SHP77 (cell line): ENCODE results near the gene PRDM16.

Experiments
- DNase-seq, 2 experiments: peaks; one replicate each; lab custom pipeline; 2025; lab: John Stamatoyannopoulos, UW

The PRDM16 gene

DNA sequence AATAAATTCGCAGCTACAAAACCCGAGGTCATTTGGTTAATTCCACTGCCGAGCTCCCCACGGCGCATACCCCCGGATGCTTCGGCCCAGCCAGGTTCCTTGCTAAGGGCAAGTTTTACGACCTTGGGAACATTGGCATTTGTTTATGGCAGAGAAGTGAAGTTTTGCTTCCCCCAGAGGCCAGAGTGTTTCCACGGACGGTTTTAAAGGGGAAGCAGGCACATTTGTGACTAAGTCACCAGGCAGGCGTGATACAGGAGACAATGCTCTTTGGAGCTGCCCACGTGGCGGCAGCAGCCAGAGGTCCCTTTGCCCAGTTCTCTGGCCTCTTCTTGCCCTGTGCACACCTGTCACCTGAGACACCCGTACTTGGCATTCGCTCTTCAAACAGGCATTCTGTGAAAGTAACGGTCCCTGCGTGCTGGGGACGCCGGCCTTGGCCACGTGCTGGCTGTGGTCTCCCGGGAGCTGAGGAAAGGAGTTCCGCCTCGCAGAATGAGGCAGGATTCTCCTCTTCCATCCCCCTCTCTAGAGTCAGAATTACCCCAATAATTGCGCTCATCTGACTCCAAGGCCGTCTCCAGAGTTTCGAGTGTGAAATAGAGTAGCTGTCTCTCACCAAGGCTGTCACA is 138.3 kb downstream of the PRDM16 start:
- DNase-seq, result no peak

- DNase-seq, result no peak
These were observed 139.8 kb downstream of the PRDM16 start for GRCh38 chr1:3208819-3209200.

GRCh38 chr1:3209201-3209600 is 140.2 kb downstream of the PRDM16 start:
- no peak for DNase-seq

- DNase-seq, result no peak
These were observed 142.8 kb downstream of the PRDM16 start for GRCh38 chr1:3211582-3212375.

DNA sequence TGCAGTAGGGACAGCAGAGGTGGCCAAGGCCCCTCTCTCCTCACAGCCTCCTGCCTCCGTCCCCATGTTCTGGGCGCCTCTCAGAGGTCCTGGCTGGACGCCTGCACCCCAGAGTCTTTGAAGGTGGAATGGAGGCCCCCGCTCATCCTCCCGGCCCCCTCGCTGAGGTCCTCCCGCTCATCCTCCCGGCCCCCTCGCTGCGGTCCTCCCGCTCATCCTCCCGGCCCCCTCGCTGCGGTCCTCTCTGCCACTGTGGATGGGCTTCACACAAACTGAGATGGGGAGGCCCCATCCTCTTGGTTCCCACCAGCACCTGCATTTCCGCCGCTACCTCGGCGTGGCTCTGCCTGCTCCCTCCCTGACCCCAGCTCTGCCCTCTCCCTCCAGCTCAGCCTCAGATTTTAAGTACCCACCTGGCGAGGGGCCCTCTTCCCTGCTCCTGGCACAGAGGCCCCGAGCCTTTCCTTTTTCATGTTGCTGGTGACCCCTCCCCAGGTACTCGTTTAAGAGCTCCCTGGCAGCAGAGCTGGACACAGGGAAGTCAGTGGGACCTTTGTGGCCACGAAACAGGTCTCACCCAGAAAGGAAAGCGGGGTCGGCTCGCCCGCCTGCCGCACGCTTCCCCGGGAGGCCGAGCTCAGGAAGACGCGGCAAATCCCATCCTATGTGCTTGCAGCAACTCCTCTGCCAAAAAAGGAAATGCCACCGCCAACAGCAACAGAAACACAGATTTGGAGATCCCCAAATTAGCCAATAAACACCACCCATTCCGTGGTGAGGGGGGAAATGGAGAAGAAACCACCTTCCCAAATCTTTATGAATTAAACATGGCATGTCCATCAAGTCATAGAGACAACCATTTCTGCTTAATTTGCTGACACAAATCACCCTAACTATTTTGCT is 143.7 kb downstream of the PRDM16 start:
- no peak for DNase-seq

DNA sequence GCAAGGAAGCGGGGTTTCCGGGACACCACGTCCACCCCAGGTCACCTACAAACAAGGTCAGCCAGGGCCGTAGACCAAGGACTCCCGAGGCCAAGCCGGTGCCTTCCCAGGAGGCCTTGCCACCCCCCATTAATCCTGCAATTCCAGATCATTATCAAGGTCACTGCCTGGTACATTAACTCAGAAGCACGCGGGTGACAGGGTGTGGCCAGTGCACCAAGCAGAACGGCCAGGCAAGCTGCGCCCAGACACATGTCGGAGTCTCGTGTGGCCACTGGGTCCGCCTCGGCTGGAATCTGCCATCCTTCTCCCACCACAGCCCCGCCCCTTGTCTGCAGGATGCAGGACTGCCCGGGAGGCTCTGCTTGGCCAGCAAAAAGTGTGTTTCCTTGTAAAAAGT is 144.7 kb downstream of the PRDM16 start:
- no peak for DNase-seq

GRCh38 chr1:3215198-3216014 is 146.4 kb downstream of the PRDM16 start:
- DNase-seq, result no peak

DNA sequence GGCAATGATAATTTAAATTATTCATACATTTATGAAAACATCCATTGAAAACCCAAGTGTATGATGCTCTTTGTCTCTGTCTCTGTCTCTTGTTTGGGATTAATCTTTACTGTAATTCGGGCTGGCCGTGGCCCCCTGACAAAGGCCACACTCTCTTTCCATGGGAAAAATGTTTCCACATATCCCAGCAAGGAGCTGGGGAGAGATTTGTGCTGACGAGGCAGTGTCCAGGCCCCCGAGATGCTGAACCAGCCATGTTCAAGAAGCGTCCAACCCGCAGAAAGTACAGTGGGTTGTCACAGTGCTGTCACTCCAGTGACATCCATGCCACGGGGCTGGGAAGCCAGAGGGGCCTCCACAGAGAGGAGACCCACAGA is 147.0 kb downstream of the PRDM16 start:
- no peak for DNase-seq

DNA sequence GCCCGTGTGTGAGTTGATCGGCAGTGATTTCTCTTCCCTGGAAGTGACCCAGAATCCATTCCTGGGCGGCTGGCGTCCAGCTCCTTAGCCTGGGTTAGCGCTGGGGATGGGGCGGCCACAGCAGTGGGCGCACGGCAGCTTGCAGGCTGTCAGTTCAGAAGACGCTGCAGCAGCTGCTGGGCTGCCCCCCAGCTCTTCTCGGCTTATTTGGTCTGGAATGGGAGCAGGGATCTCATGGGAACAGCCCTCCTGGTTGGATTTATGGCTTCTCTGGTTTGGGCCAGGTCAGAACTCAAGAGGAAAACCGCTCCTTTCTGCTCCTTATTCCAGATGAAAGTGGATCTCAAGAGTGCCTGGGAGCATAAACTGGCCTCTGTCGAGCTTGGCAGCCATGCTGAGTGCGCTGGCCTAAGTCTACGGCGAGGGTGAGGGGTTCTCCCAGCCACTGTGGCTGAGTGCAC is 148.2 kb downstream of the PRDM16 start:
- no peak for DNase-seq

GRCh38 chr1:3217979-3218679 is 149.1 kb downstream of the PRDM16 start:
- no peak for DNase-seq

- DNase-seq, result no peak
These were observed 150.2 kb downstream of the PRDM16 start for GRCh38 chr1:3219005-3219790.

DNA sequence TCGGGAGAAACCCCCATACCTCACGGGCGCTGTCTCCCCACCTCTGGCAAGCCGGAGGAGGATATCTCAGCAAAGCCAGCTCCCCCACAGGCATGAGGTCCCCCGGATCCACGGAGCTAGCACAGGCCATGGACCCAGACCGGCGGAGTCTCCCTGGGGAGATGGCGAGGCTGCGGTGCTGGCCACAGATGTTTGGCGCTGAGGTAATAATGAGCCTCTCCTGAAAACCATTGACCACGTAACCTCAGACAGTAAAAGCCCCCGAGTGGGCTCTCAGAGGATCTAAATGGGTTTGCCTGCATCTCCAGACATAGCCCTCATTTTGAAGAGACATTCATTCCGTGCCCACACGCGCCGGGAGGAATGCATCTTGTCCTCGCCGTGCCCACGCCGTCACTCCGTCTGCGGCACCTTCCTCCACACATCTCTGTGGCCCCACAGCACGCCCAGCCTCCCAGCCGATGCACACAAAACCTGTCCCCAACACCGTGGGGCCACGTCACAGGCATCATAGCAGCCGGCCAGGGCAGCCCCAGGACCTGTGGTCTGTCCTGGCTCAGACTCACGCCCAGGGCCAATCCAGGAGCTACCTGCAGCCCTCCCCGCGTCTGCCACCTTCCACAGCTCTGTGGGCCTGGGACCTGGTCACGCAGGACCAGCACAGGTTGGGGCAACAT is 150.9 kb downstream of the PRDM16 start:
- no peak for DNase-seq

- DNase-seq, result no peak
These were observed 152.4 kb downstream of the PRDM16 start for GRCh38 chr1:3221112-3222041.

DNA sequence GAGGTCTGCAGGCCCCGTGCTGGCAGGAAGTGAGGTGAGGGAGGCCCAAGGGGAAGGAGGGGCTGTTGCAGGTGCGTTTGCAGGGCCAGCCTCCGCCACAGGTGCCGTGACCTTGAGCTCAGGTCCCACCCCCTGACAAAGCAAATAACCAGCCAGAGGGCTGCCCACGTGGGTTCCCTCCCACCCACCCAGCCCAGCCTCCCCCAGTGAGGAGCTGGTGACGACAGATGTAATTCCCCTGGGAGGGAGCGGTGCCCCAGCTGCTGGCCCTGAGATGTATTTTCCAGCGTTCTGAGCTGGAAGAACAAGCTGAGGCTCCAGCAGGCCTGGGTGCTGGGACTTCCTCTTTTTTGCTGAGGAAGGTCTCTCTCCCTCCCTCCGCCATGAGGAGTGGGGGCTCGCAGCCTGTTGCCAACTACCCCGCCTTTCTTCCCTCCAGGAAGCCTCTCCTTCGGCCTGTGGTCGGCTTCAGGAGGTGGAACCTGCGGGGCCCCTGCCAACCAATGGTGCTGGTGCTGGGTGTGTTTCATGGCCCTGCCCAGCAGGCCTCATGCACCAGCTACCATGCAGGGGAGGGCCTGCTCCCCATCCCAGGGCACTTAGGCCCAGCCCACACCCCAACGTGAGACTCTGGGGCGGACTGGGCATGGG is 153.2 kb downstream of the PRDM16 start:
- no peak for DNase-seq

GRCh38 chr1:3225661-3226060 is 156.7 kb downstream of the PRDM16 start:
- DNase-seq, result no peak

DNA sequence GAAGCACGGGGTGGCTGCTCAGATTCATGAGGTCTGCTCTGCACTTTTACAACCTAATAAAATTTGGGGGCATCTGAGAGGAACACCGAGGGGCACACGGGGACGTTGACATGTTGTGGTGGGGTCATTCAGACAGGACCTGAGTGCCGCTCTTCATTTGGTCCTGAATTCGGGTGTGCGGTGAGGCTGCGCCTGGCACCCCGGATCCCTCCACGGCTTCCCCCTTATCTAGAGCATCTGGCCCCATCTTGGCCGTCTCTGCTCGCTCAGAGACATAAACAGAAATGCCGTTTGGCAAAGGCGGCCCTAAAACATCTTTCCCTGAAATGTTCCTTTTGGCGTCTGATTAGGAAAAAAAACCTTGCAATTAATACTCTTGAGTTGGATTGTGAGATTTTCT is 157.2 kb downstream of the PRDM16 start:
- DNase-seq, result no peak

DNA sequence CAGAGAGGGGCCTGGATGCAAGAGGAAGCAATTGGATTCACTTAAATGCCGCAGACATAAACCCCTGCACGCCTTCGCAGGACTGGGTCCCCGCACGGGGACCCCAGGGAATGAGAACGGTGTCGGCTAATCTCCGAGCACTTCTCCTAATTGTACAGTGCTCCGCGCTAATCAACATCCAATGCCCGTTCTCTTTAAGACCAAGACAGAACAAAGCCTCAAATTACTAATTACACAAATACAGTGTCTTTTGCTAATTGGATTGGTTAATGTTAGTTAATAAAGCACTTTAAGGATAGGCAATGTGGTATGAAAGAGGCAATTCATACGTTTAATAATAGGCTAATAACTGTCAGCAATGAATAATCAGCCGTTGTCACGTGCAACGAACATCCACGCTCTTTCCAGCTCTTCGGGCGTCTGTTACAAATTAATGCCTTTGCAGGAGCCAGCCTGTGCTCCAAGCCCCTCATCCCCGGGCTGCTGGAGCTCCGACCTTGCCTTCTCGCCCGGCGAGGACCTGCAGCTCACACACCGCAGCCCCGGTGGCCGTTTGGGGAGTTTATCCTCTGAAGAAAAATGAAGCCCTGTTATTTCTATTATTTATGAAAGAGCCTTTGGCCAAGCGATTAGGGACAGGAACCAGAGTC is 157.8 kb downstream of the PRDM16 start:
- no peak for DNase-seq

DNA sequence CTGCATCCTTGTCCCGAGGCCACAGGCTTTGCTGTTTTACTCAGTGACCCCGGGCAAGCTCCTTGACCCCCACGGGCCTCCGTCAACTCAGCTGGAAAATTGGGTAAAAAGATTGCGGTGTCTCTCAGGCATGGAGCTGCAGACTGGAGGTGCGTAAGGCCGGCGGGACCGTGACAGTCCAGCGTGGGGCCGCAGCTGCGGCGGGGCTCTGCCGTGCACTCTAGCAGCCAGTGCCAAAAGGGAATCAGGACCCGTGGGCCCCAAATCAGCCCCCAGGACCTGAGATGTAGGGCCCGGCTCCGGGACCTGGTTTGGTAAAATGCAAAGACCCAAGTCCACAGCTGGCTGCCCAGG is 158.3 kb downstream of the PRDM16 start:
- no peak for DNase-seq
